HEK293T (cell line): ENCODE results near the gene S100A6.
A peak's percentile ranks its signal among the peaks of the same experiment; 100 is the strongest.

Experiments
- CTCF ChIA-PET: fragments of 350-600 bp; formaldehyde crosslinking; extraction: SDS; loops from one replicate; lab custom pipeline; 2021; ENCODE audit warnings: antibody characterized with exemption, inconsistent platforms; lab: Yijun Ruan, JAX
- POLR2A ChIA-PET: fragments of 350-600 bp; formaldehyde crosslinking; extraction: SDS; loops from one replicate; lab custom pipeline; 2020; ENCODE audit warnings: antibody characterized with exemption, inconsistent platforms; lab: Yijun Ruan, JAX
- DNase-seq: peaks from one replicate; pipeline ENCODE4 v3.0.0; 2012; ENCODE audit warnings: mixed read lengths; ENCODE audit errors: extremely low spot score
- ARNT ChIP-seq: fragments of 450-650 bp; IDR thresholded peaks from 2 replicates; pipeline ENCODE4 v1.6.1; 2017; ENCODE audit warnings: mild to moderate bottlenecking
- BHLHE40 ChIP-seq: fragments of 450-650 bp; IDR thresholded peaks from 2 replicates; pipeline ENCODE4 v1.6.1; 2016; ENCODE audit warnings: mild to moderate bottlenecking, moderate library complexity, borderline replicate concordance
- CTBP1 ChIP-seq: fragments of 450-650 bp; IDR thresholded peaks from 2 replicates; pipeline ENCODE4 v1.6.1; 2016; ENCODE audit warnings: borderline replicate concordance
- ELF4 ChIP-seq: fragments of 450-650 bp; IDR thresholded peaks from 2 replicates; pipeline ENCODE4 v1.6.1; 2017; ENCODE audit warnings: antibody characterized with exemption
- FOXA1 ChIP-seq: fragments of 450-650 bp; IDR thresholded peaks from 2 replicates; pipeline ENCODE4 v1.6.1; 2016; ENCODE audit warnings: mild to moderate bottlenecking
- FOXK2 ChIP-seq: fragments of 450-650 bp; IDR thresholded peaks from 2 replicates; pipeline ENCODE4 v1.6.1; 2016; ENCODE audit warnings: mild to moderate bottlenecking
- FOXM1 ChIP-seq: fragments of 450-650 bp; IDR thresholded peaks from 2 replicates; pipeline ENCODE4 v1.6.1; 2017; ENCODE audit warnings: mild to moderate bottlenecking, borderline replicate concordance
- HDGF ChIP-seq: fragments of 450-650 bp; IDR thresholded peaks from 2 replicates; pipeline ENCODE4 v1.6.1; 2017; ENCODE audit warnings: antibody characterized with exemption, borderline replicate concordance
- L3MBTL2 ChIP-seq: fragments of 450-650 bp; conservative IDR thresholded peaks from 2 replicates; pipeline ENCODE4 v1.6.1; 2016; ENCODE audit warnings: mild to moderate bottlenecking
- LEF1 ChIP-seq: fragments of 450-650 bp; IDR thresholded peaks from 2 replicates; pipeline ENCODE4 v1.6.1; 2017; ENCODE audit warnings: mild to moderate bottlenecking, borderline replicate concordance
- NFRKB ChIP-seq: fragments of 450-650 bp; IDR thresholded peaks from 2 replicates; pipeline ENCODE4 v1.6.1; 2016; ENCODE audit warnings: mild to moderate bottlenecking, moderate library complexity
- PKNOX1 ChIP-seq: fragments of 450-650 bp; IDR thresholded peaks from 2 replicates; pipeline ENCODE4 v1.6.1; 2016
- SP1 ChIP-seq: fragments of 450-650 bp; IDR thresholded peaks from 2 replicates; pipeline ENCODE4 v1.6.1; 2017
- SUZ12 ChIP-seq: fragments of 450-650 bp; IDR thresholded peaks from 2 replicates; pipeline ENCODE4 v1.6.1; 2016; ENCODE audit warnings: mild to moderate bottlenecking
- TARDBP ChIP-seq: fragments of 450-650 bp; IDR thresholded peaks from 2 replicates; pipeline ENCODE4 v1.6.1; 2016
- ZNF384 ChIP-seq: fragments of 450-650 bp; IDR thresholded peaks from 2 replicates; pipeline ENCODE4 v1.6.1; 2016

The S100A6 gene

GRCh38 chr1:153519242-153519641 is 16.5 kb downstream of the S100A6 start:
- TF ChIP-seq ELF4 (no peak), ZNF384 (no peak), BHLHE40 (no peak), CTBP1 (no peak), FOXM1 (no peak), SUZ12 (no peak), L3MBTL2 (no peak), PKNOX1 (no peak), SP1 (no peak), LEF1 (no peak)
- ChIA-PET POLR2A (interaction anchor here (1.6 to 1.8 kb wide), 2 partner anchors 108 to 115 kb away, joined by 5 to 10 read pairs; partner anchors contain the start of genes CHTOP, S100A1 and S100A13), CTCF (no interaction called here)
- DNase-seq = no peak

GRCh38 chr1:153515504-153516394 is 20.0 kb downstream of the S100A6 start:
- no peak for DNase-seq
- ChIA-PET CTCF (interaction anchor here (1.5 to 2.4 kb wide), 2 partner anchors 17 to 53 kb away, joined by 5 to 7 read pairs; no protein-coding TSS in a partner anchor), POLR2A (interaction anchor here (1.0 to 1.5 kb wide), 3 partner anchors 53 to 118 kb away, joined by 4 to 9 read pairs (median 4); partner anchors contain the start of gene CHTOP)
- TF ChIP-seq SP1 (no peak), NFRKB (no peak), ELF4 (no peak), ZNF384 (no peak), FOXK2 (no peak), LEF1 (no peak), ARNT (no peak), L3MBTL2 (no peak), TARDBP (no peak), HDGF (no peak), SUZ12 (no peak), CTBP1 (no peak), PKNOX1 (no peak), FOXM1 (no peak), FOXA1 (no peak), BHLHE40 (no peak)

DNA sequence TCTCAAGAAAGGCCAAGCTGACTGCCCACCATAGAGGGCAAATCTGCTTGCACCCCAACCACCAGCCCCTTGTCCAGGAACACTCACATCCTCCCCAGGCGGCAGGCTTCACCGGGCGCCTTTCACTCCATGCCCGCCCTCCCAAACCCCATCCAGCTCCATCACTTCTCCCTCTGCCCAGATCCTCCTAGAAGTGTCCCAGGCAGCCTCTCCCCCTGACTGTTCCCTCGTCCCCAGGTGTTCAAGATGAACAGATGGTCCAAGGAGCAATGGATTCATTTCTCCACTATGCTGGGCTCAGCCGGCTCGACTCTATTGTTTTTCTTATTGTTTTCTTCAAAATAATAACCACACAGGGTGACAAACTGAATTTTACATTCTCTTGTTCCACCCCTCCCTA is 22.1 kb downstream of the S100A6 start:
- TF ChIP-seq BHLHE40 = no peak
- no peak for TF ChIP-seq TARDBP
- TF ChIP-seq PKNOX1 = no peak
- TF ChIP-seq ARNT = no peak
- TF ChIP-seq FOXM1 = no peak
- no peak for TF ChIP-seq FOXA1
- TF ChIP-seq NFRKB = no peak
- TF ChIP-seq SP1 = no peak
- ChIA-PET POLR2A (no interaction called here), CTCF (interaction anchor here (1.1 kb wide), 1 partner anchor 53 kb away, joined by 3 read pairs; no protein-coding TSS in a partner anchor)
- no peak for DNase-seq

GRCh38 chr1:153513023-153513422 is 22.8 kb downstream of the S100A6 start:
- CTCF ChIA-PET = interaction anchor here (1.1 kb wide), 1 partner anchor 53 kb away, joined by 3 read pairs; no protein-coding TSS in a partner anchor
- POLR2A ChIA-PET = no interaction called here
- no peak for DNase-seq
- no peak for TF ChIP-seq FOXA1
- no peak for TF ChIP-seq LEF1
- TF ChIP-seq CTBP1 = no peak

GRCh38 chr1:153510984-153511410 is 24.8 kb downstream of the S100A6 start:
- TF ChIP-seq L3MBTL2 = peak; percentile 88
- no peak for TF ChIP-seq NFRKB
- 0 out of 2 replicates have a peak, but pooled peaks have one; percentile 25 for TF ChIP-seq PKNOX1
- no peak for TF ChIP-seq CTBP1
- TF ChIP-seq FOXM1 = no peak
- TF ChIP-seq LEF1 = no peak
- TF ChIP-seq ZNF384 = peak; percentile 41; the same call in 1 of the 2 replicates
- DNase-seq = peak; percentile 94
- ChIA-PET POLR2A (interaction anchor here (0.8 to 1.4 kb wide), 3 partner anchors 117 to 161 kb away, joined by 3 to 5 read pairs (median 5); partner anchors contain the start of gene S100A13), CTCF (interaction anchor here (0.6 to 2.8 kb wide), 19 partner anchors 9 to 259 kb away, joined by 3 to 20 read pairs (median 4); partner anchors contain the start of genes S100A1, S100A13 and S100A16)
